ENCODE results near the gene DNAJA4. TPM values are rescaled to one million over a fixed set of nuclear protein-coding genes. Genes with fewer than 3 reads are reported as not detected.

The DNAJA4 gene
- total RNA-seq, 1 donor from 2014 or later = 18.0 TPM

DNA sequence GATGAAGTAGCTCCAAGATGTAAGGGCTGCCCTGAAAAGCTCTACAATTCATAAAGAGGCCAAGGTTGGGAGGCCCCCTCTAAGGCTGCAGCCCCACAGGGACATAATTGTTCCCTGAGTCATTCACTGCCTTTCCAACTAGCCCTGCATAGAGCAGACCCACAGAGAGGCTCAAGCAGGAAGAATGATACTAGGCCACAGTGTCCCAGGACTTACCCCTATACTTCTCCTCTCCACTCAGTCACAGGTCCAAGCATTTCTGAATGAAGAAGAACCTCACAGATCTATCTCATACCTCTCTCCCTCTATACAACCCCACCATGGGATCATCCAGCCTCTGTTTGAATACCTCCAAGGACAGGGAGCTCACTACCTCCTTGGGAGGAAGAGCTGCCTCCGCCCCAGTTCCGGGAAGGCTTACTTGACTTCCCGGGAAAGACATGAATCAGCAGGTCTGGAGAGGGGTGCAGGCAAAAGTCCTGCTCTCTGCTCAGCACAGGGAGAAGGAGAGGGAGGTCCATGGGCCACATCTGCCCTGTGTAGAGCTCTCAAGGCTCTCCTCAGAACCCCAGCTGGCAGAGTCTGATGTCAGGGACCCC lies 41.9 kb downstream of the DNAJA4 start:
- intact Hi-C loops (cut with DNase I) = no loop called here
- no peak for ATAC-seq
- no peak for DNase-seq (ENCODE audit: low spot score)

DNA sequence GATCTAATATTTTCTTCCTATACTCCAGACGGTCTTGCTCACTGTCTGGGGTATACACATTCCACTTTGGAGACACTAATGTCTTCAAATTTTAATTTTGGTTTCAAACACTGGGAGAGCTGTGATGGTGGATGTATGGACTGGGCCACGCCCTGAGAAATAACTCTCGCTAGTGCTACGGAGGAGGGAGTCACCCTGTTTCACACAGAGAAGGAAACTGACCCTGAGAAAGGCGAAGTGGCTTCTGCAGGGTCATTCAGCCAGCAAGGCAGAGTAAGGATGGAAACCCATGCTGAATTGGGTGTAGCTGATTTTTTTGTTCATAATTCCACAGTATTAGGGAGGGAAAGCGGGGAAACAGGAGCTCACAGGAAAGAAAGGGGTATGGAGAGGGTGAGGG lies 43.6 kb downstream of the DNAJA4 start:
- DNase-seq (ENCODE audit: low spot score) (no peak), ATAC-seq (no peak)
- intact Hi-C loops (cut with DNase I) = no loop called here

DNA sequence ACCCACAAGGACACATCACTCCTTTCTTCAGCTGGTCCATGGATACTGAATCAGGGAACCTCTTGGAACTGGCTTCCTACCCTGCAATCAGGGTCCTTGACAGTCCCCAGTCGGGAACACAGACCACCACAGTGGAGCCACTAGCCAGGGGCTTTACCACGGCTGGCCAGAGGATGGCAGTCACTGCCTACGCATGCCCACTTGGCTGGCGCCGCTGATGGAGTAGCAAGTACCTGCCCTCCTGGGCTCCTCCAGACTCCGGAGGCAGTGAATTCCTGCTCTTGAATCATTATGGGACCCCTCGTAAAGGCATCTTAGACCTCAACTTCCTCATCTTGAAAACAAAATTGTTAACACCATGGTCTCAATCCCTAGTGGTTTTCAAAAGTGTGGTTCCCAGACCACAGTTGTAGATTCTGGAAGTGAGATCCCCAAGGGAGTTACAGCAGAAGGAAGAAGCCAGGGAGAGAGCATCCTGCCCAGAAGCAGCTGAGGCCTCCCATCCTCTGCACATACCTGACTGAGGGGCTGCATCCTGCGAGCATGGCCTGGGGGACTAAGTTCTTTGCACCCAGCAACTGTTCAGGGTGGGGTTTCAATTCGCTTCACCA lies 44.2 kb downstream of the DNAJA4 start:
- intact Hi-C loops (cut with DNase I) = no loop called here
- DNase-seq (ENCODE audit: low spot score) (peak; percentile 79), ATAC-seq (peak; percentile 88)

DNA sequence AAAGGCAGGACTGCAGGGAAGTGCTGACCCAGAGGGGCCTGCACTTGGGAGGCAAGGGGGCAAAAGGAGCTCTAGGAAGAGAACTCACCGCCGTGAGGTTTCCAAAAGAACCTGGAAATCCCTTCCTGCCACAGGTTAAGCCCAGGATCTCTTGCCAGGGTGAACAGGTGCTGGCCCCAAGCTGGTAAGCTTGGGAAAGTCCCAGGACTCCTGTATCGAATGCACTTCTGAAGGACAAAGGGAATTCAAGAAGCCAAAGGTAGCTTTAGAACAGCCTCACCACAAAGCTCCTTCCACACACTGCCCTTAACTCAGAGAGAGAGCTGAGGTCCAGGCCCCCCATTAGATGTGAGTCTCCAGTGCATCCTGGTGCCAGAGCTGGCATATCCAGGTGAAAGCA lies 46.9 kb downstream of the DNAJA4 start:
- ATAC-seq = no peak
- intact Hi-C loops (cut with DNase I) = loop anchor here (5.0 kb wide), 1 partner anchor 111 kb away; no protein-coding TSS in a partner anchor
- no peak for DNase-seq (ENCODE audit: low spot score)

DNA sequence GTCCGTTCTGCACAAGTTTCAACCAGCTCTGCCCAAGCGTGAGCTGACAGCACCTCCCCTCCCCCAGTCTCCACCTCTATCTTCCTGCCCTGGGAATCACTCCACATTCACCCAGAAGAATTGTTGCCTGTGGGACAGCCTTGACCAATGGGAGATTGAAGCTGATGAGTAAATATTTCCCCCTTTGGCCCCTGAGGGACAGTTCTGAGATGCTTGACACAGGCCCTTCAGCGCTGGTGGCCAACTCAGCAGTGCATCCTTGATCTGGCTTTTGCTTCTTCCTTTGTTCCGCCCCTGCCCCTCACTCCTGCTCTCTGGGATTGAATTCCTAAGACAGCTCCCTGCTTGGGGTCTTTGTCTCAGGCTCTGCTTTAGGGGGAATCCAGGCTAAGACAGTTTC lies 48.2 kb downstream of the DNAJA4 start:
- no peak for ATAC-seq
- no peak for DNase-seq (ENCODE audit: low spot score)
- intact Hi-C loops (cut with DNase I) = loop anchor here (5.0 kb wide), 1 partner anchor 110 kb away; no protein-coding TSS in a partner anchor

DNA sequence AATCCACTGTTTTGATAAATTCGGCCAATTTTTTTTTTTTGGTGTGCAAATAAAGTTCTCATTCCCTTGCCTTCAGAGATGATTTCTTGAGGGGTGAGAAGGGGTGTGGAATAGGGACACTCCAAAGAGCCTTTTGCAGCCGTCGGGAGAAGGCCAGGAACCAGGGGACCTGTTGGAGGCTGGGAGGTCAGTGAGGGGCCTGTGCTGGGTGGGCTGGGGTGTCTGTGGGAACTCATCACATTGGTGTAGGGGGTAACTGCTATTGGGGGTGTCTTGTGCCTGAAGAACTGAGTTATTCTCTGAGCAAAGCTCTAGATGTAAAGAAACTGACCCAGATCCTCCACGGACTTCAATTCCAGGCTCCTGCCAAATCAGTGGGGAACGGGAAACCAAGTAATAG lies 48.6 kb downstream of the DNAJA4 start:
- intact Hi-C loops (cut with DNase I) = loop anchor here (5.0 kb wide), 1 partner anchor 109 kb away; no protein-coding TSS in a partner anchor
- DNase-seq (ENCODE audit: low spot score) (no peak), ATAC-seq (no peak)

DNA sequence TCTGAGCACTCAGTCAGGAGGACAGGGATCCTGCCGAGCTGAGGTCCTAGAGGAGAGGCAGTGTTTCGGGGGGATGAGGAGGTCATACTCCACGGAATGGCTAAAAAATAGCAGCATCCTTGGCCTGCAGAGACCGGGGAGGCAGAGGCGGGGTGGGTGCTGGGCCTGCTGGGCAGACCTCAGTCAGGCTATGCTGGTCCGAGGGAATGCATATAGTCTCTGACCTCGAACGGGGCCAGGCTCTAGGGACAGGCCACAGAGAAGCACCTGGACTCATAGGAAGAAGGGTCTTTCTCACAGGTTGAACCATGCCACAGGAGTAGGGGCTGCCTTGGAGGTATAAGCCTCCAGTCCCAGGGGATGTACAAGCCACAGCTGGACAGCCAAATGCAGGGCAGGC lies 49.0 kb downstream of the DNAJA4 start:
- intact Hi-C loops (cut with DNase I) = loop anchor here (5.0 kb wide), 1 partner anchor 109 kb away; no protein-coding TSS in a partner anchor
- no peak for ATAC-seq
- DNase-seq (ENCODE audit: low spot score) = no peak

DNA sequence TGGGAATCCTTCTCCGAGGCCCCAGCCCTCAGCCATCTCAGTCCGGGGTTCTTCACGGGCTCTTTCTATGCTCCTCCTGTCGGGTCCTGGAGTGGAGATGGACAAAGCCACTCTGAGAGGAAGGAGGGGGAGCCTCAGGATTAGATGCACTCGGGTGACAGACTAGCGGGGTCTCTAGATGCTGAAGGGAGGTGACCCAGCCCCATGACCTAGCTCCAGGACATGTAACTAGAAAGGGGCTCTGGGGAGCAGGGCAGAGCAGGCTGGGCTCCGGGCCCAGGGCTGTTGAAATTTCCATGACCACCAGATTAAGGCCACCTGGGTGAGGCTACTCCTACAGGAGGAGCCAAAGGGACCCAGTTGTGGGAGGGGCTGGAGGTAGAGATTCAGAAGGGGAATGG lies 49.8 kb downstream of the DNAJA4 start:
- intact Hi-C loops (cut with DNase I) = loop anchor here (5.0 kb wide), 1 partner anchor 108 kb away; no protein-coding TSS in a partner anchor
- no peak for DNase-seq (ENCODE audit: low spot score)
- ATAC-seq = peak; percentile 29

DNA sequence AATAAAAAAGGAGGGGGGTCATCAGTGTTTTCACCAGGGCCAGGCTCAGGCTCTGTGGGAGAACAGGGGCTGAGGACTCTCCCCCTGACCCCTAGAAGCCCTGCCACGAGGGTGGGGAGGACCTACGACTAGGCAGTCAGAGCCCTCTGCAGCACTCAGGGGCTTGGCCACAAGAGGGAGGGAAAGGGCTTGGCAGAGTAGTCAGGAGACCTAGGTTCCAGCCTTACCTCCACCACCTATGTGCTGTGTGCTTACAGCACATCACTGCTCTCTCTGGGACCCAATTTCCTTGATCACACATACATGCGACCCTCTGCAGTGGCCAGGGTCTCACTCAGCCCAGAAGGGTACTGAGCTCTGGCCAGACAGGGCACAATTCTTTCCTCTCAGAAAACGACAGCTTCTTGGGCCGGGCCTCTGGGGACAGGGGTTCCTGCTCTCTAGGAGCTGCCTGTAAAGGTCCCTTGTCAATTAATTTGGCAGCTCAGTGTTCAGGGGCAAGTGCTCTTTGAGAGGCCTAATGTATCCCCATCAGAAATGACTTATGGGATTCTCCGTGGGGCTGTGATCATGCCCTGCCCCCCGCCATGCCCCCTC lies 51.4 kb downstream of the DNAJA4 start:
- ATAC-seq = no peak
- intact Hi-C loops (cut with DNase I) = loop anchor here (5.0 kb wide), 1 partner anchor 1127 kb away; no protein-coding TSS in a partner anchor
- peak; percentile 44 for DNase-seq (ENCODE audit: low spot score)

DNA sequence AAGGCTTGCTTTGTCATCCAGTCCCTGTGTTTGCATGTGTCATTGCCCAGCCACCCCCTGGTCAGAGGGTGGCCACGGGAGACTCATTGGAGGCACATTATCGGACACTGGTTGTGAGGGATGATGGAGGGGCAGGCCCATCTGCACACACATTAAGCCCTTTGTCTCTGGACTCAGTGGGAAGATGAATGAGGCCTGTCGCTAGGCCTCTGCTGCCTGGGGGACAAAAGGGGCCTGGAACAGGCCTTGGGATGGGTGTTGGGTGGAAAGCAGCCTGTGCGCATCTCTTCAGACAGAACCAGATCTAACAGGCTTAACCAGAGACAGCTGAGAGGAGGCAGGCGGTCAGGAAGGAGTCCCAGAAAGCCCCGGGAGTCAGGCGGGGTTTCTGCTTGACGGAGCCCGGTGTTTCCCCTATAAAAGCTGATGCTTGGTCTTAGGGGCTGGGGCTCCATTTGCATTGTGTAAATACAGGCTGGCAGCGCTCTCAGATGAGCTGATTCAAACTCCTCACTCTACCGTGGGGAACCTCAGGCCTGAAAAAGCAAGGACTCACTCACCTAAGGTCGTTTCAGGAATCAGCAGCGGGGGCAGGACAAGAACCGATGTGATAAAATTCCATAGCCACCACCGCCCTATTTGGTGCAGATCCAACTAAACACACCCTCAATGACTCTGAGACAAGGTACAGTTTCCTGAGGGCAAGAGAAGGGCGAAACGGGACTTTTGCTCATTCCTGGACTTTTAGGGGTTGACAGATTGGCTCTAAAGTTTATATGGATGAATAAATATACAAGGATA lies 52.1 kb downstream of the DNAJA4 start:
- intact Hi-C loops (cut with DNase I) = loop anchor here (5.0 kb wide), 1 partner anchor 1126 kb away; no protein-coding TSS in a partner anchor
- ATAC-seq (peak; percentile 46), DNase-seq (ENCODE audit: low spot score) (no peak)

DNA sequence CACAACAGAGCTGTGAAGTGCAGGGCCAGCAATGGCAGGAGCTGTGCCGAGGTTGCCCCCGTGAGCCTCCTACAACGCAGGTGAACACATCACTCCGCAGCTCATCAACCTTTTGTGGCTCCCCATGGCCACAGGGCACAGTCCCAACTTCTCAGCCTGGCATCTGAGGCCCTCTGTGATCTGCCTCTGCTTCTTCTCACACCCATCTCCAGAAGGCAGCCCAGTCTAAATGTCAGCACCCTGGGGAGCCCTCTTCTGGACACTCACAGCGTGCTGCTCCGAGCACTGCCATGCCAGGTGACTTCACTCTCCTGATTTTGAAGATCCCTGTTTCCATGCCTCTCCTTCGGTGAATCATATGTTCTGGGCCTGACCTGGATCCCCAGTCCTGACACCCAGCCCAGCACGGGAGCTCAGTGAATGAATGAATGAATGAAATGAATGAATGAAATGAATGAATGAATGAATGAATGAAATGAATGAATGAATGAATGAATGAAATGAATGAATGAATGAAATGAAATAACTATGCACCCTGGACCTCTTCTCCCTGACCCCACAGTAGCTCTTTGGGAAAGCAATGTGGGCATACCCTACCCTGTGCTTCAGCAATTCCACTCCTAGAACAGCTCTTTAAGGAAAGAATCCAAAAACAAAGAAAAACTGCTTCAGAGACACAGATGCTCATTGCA lies 52.9 kb downstream of the DNAJA4 start:
- no peak for ATAC-seq
- intact Hi-C loops (cut with DNase I) = loop anchor here (5.0 kb wide), 1 partner anchor 1125 kb away; no protein-coding TSS in a partner anchor
- no peak for DNase-seq (ENCODE audit: low spot score)

DNA sequence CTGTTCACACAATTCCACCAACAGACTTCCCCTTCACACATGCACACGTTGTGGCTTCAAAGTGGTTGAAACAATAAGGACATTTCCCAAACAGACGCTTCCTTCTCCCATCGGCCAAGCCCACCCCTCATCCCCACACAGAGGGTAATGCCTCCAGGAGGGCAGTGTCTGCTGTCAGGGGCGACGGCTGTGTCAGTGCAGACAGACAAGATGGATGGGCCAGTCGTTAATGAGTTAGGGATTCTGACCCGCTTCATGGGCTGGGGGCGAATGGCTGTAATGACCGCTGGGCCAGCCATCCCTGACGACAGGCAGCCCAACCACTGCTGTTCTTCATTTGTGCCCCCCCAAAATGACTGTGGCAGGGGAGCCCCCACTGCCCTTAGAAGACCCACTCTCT lies 55.2 kb downstream of the DNAJA4 start:
- DNase-seq (ENCODE audit: low spot score) = no peak
- ATAC-seq = no peak
- intact Hi-C loops (cut with DNase I) = loop anchor here (5.0 kb wide), 1 partner anchor 1123 kb away; no protein-coding TSS in a partner anchor

DNA sequence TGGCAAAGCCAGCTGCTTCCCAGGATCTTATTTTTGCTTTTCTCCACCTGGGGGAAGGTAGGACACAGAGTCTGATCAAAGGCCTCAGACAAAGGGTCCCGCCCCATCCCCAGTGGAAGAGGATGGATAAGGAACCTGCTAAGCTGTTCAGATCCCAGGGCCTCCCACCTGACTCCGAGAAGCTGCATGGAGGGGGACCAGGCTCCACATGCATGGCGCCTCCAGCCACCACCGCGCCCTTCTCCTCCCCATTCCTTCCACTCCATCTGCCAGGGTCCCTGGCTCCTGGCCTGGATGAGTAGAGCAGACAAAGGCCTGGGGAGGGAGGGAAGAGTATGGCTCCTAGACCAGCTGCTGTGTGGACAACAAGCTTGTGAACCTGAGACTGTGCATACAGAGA lies 55.8 kb downstream of the DNAJA4 start:
- ATAC-seq (no peak), DNase-seq (ENCODE audit: low spot score) (no peak)
- intact Hi-C loops (cut with DNase I) = no loop called here

DNA sequence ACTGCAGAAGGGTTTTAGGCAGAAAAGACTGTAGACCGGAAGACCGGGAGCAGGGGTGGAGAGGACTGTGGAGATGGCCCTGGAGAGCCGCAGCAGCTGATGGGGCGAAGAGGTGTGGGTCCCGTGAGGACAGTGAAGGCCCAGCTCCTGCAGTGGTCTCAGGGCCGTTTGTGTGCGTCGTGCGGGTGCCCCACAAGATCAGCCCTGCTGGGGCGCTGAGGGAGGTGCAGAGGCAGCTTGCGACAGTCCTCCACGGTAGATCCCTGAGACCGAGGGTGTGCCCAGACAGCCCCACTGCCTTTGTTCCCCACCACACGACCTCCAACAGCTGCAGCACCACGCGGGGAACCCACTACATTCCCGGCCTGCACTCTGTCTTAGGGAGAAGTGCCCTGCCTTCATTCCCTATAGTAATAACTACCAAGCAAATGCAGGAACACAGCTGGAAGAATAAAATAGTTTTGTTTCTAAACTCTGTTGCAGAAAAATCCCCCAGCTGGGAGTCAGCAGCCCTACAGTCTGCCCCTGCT lies 56.7 kb downstream of the DNAJA4 start:
- ATAC-seq (no peak), DNase-seq (ENCODE audit: low spot score) (no peak)
- intact Hi-C loops (cut with DNase I) = no loop called here

DNA sequence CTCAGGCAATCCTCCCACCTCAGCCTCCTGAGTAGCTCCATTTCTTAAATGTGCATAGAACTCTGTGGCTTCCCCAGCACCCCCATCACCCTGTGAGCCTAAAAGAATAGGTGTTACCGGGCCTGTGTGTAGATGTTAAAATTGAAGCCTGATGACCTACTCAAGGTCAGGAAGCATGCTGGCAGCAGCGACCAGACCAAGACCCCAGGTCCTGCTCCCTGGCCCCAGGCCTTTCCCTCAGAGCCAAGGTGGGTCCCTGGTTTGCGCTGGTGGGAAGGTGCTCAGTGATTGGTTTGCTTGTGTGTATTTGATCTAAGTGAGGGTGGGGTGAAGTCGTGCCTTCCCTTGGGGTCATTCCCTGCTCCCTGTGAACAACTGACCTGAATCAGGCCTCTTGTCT lies 57.4 kb downstream of the DNAJA4 start:
- no peak for ATAC-seq
- no peak for DNase-seq (ENCODE audit: low spot score)
- intact Hi-C loops (cut with DNase I) = no loop called here

DNA sequence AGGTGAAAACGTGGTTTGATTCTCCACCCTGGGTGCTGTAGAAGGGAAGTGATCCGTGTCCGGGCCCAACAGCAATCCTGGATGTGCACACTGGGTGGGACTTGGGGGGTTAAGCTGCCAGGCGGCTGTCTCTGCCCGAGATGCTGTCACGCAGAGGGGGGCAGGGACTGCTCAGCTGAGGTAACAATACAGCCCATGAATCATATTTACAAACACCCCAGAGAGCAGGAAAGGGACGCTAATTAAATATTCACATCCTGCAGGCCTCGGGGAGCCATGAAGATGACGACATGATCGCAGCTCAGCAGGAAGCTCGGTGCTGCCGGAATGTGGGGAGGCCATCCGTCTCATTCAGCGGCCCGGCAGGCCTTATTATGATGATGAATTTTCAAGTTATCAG lies 57.9 kb downstream of the DNAJA4 start:
- intact Hi-C loops (cut with DNase I) = no loop called here
- DNase-seq (ENCODE audit: low spot score) = no peak

DNA sequence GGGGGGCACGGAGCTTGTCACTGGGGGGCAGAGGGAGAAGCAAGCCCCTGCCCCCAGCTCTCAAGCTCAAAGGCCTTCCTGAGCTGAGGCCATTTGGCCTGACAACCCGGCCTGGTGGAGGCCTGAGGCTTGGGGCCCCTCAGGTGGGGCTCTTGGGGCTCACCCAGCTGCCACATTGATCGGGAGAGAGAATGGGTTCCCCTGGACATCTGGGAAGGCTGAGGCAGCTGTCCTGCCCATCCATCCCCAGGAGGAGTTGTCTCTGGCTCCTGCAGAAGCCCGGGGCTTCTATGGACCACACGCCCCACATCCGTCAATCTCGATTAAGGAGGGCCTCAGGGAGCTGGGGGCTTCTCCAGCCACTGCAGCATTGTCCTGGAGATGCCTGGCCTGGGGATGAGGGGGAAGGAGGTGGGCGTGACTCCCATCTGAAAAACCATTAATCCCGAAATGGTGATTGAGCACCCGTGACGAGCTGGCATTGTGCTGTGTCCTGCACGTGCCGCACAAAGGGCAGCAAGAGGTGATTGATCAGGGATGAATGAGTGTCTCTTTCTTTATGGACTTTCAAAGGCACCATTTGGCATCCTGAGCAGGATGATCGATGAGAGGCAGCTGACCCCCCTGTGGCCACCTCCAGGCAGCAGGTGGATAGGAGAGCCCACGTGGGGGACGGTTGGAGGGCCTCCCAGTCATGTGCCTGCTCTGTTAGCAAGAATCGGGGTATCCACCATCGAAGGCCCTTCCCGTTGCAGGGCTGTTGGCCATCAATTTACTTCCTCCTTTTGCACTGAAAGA lies 58.6 kb downstream of the DNAJA4 start:
- intact Hi-C loops (cut with DNase I) = no loop called here
- ATAC-seq = no peak
- no peak for DNase-seq (ENCODE audit: low spot score)

More for the DNA sequence above, 57.9 kb downstream of the DNAJA4 start:
- ATAC-seq = no peak

DNA sequence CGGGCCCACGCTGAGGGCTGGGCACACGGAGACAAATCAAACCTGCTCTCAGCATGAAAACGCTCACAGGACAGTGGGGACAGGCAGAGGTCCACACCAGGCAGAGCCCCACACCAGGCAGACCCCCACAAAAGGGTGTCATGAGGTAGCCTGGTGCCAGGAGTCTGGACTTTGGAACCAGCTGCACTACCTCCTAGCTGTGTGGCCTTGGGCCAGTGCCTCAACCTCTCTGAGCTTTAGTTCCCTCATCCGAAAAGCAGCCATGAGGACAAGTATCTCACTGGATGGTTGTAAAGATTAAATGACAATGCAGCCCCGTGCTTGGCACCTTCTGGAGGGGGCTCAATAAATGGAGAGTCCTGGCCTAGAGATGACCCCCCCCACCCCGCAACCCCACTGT lies 59.3 kb downstream of the DNAJA4 start:
- ATAC-seq = no peak
- intact Hi-C loops (cut with DNase I) = no loop called here
- no peak for DNase-seq (ENCODE audit: low spot score)

All from sciatic nerve (tissue), 2 donors.